Measurements from ENCODE around the gene GGN.
"Not testable (repeated sequence)": the region's sequence is repeated elsewhere in the genome, so short reads cannot be mapped to it uniquely, and the experiment has no call there.

GGN gene

GRCh38 chr19:38355728-38356725, 31.8 kb downstream of the GGN start:
- H3K36me3 ChIP-seq (ENCODE audit: insufficient read depth, low read depth, low read length) = no peaks in the 10 kb centered on the region
- H3K4me3 ChIP-seq (ENCODE audit: low read length) = no peak overlapping the region
- no peaks in the 10 kb centered on the region for H3K9me3 ChIP-seq (ENCODE audit: insufficient read depth, low read depth, low read length)
- peaks cover 48% of the 10 kb centered on the region for H3K27me3 ChIP-seq (ENCODE audit: insufficient read depth, low read length)
- no peaks in the 10 kb centered on the region for H3K4me1 ChIP-seq (ENCODE audit: insufficient read depth, low read length)
- H3K27ac ChIP-seq (ENCODE audit: low read length) = no peak overlapping the region
- H3K9ac ChIP-seq (ENCODE audit: low read depth, low read length) = no peak overlapping the region

- no peaks in the 10 kb centered on the region for H3K9me3 ChIP-seq (ENCODE audit: insufficient read depth, low read depth, low read length)
- H3K36me3 ChIP-seq (ENCODE audit: insufficient read depth, low read depth, low read length) = no peaks in the 10 kb centered on the region
- H3K4me3 ChIP-seq (ENCODE audit: low read length) = no peak overlapping the region
- no peak overlapping the region for H3K9ac ChIP-seq (ENCODE audit: low read depth, low read length)
- peaks cover 15% of the 10 kb centered on the region for H3K27me3 ChIP-seq (ENCODE audit: insufficient read depth, low read length)
- H3K27ac ChIP-seq (ENCODE audit: low read length) = no peak overlapping the region
- no peaks in the 10 kb centered on the region for H3K4me1 ChIP-seq (ENCODE audit: insufficient read depth, low read length)
Measured at GRCh38 chr19:38352611-38353010, 35.2 kb downstream of the GGN start.

GRCh38 chr19:38351865-38352395, 35.9 kb downstream of the GGN start:
- no peak overlapping the region for H3K9ac ChIP-seq (ENCODE audit: low read depth, low read length)
- no peak overlapping the region for H3K27ac ChIP-seq (ENCODE audit: low read length)
- no peaks in the 10 kb centered on the region for H3K4me1 ChIP-seq (ENCODE audit: insufficient read depth, low read length)
- H3K9me3 ChIP-seq (ENCODE audit: insufficient read depth, low read depth, low read length) = no peaks in the 10 kb centered on the region
- H3K36me3 ChIP-seq (ENCODE audit: insufficient read depth, low read depth, low read length) = no peaks in the 10 kb centered on the region
- no peak overlapping the region for H3K4me3 ChIP-seq (ENCODE audit: low read length)
- peaks cover 13% of the 10 kb centered on the region for H3K27me3 ChIP-seq (ENCODE audit: insufficient read depth, low read length)

- Histone ChIP-seq H3K27me3 (ENCODE audit: insufficient read depth, low read length) (0 out of 2 replicates have a peak, but pooled peaks cover 3% of the 10 kb centered on the region), H3K9ac (ENCODE audit: low read depth, low read length) (no peak overlapping the region), H3K36me3 (ENCODE audit: insufficient read depth, low read depth, low read length) (no peaks in the 10 kb centered on the region)
Measured at GRCh38 chr19:38350883-38351282, 37.0 kb downstream of the GGN start.

GRCh38 chr19:38346837-38347236, 41.0 kb downstream of the GGN start:
- H3K9me3 ChIP-seq (ENCODE audit: insufficient read depth, low read depth, low read length) = no peaks in the 10 kb centered on the region
- H3K27ac ChIP-seq (ENCODE audit: low read length) = no peak overlapping the region
- no peaks in the 10 kb centered on the region for H3K4me1 ChIP-seq (ENCODE audit: insufficient read depth, low read length)
- no peaks in the 10 kb centered on the region for H3K36me3 ChIP-seq (ENCODE audit: insufficient read depth, low read depth, low read length)
- H3K4me3 ChIP-seq (ENCODE audit: low read length) = no peak overlapping the region
- H3K9ac ChIP-seq (ENCODE audit: low read depth, low read length) = no peak overlapping the region
- H3K27me3 ChIP-seq (ENCODE audit: insufficient read depth, low read length) = no peaks in the 10 kb centered on the region

More at GRCh38 chr19:38350883-38351282, 37.0 kb downstream of the GGN start:
- no peaks in the 10 kb centered on the region for H3K4me1 ChIP-seq (ENCODE audit: insufficient read depth, low read length)
- H3K4me3 ChIP-seq (ENCODE audit: low read length) = no peak overlapping the region
- no peaks in the 10 kb centered on the region for H3K9me3 ChIP-seq (ENCODE audit: insufficient read depth, low read depth, low read length)
- no peak overlapping the region for H3K27ac ChIP-seq (ENCODE audit: low read length)

GRCh38 chr19:38340927-38341326, 46.9 kb downstream of the GGN start:
- Histone ChIP-seq H3K4me1 (ENCODE audit: insufficient read depth, low read length) (peaks cover 4% of the 10 kb centered on the region; the same call in 1 of the 2 replicates), H3K27ac (ENCODE audit: low read length) (no peak overlapping the region), H3K36me3 (ENCODE audit: insufficient read depth, low read depth, low read length) (no peaks in the 10 kb centered on the region), H3K9me3 (ENCODE audit: insufficient read depth, low read depth, low read length) (no peaks in the 10 kb centered on the region), H3K9ac (ENCODE audit: low read depth, low read length) (no peak overlapping the region), H3K4me3 (ENCODE audit: low read length) (no peak overlapping the region), H3K27me3 (ENCODE audit: insufficient read depth, low read length) (no peaks in the 10 kb centered on the region)

GRCh38 chr19:38339011-38339410, 48.8 kb downstream of the GGN start:
- not testable (repeated sequence) for H3K9ac ChIP-seq (ENCODE audit: low read depth, low read length); H3K27ac ChIP-seq (ENCODE audit: low read length); H3K4me3 ChIP-seq (ENCODE audit: low read length); H3K4me1 ChIP-seq (ENCODE audit: insufficient read depth, low read length); H3K36me3 ChIP-seq (ENCODE audit: insufficient read depth, low read depth, low read length); H3K27me3 ChIP-seq (ENCODE audit: insufficient read depth, low read length); H3K9me3 ChIP-seq (ENCODE audit: insufficient read depth, low read depth, low read length)

GRCh38 chr19:38337360-38337653, 50.5 kb downstream of the GGN start:
- Histone ChIP-seq H3K4me1 (ENCODE audit: insufficient read depth, low read length) (peaks cover 4% of the 10 kb centered on the region; the same call in 1 of the 2 replicates), H3K4me3 (ENCODE audit: low read length) (peak overlapping the region; percentile 93), H3K9me3 (ENCODE audit: insufficient read depth, low read depth, low read length) (no peaks in the 10 kb centered on the region), H3K9ac (ENCODE audit: low read depth, low read length) (peak overlapping the region; percentile 59; the same call in 1 of the 2 replicates), H3K27me3 (ENCODE audit: insufficient read depth, low read length) (no peaks in the 10 kb centered on the region), H3K27ac (ENCODE audit: low read length) (no peak overlapping the region), H3K36me3 (ENCODE audit: insufficient read depth, low read depth, low read length) (no peaks in the 10 kb centered on the region)

- Histone ChIP-seq H3K9ac (ENCODE audit: low read depth, low read length) (peak overlapping the region; percentile 59; the same call in 1 of the 2 replicates), H3K27me3 (ENCODE audit: insufficient read depth, low read length) (no peaks in the 10 kb centered on the region), H3K36me3 (ENCODE audit: insufficient read depth, low read depth, low read length) (no peaks in the 10 kb centered on the region), H3K27ac (ENCODE audit: low read length) (no peak overlapping the region), H3K4me3 (ENCODE audit: low read length) (peak overlapping the region; percentile 93), H3K9me3 (ENCODE audit: insufficient read depth, low read depth, low read length) (no peaks in the 10 kb centered on the region), H3K4me1 (ENCODE audit: insufficient read depth, low read length) (peaks cover 4% of the 10 kb centered on the region; the same call in 1 of the 2 replicates)
Measured at GRCh38 chr19:38336638-38337359, 51.0 kb downstream of the GGN start.

- Histone ChIP-seq H3K27ac (ENCODE audit: low read length) (no peak overlapping the region), H3K36me3 (ENCODE audit: insufficient read depth, low read depth, low read length) (no peaks in the 10 kb centered on the region), H3K4me3 (ENCODE audit: low read length) (peak overlapping the region; percentile 93), H3K9ac (ENCODE audit: low read depth, low read length) (peak overlapping the region; percentile 48; the same call in 1 of the 2 replicates), H3K9me3 (ENCODE audit: insufficient read depth, low read depth, low read length) (no peaks in the 10 kb centered on the region), H3K27me3 (ENCODE audit: insufficient read depth, low read length) (no peaks in the 10 kb centered on the region), H3K4me1 (ENCODE audit: insufficient read depth, low read length) (peaks cover 4% of the 10 kb centered on the region; the same call in 1 of the 2 replicates)
Measured at GRCh38 chr19:38335949-38336637, 51.7 kb downstream of the GGN start.

Data from iPS-20b (cell line).